ENCODE results near the gene ARL15.

Gene ARL15

DNA sequence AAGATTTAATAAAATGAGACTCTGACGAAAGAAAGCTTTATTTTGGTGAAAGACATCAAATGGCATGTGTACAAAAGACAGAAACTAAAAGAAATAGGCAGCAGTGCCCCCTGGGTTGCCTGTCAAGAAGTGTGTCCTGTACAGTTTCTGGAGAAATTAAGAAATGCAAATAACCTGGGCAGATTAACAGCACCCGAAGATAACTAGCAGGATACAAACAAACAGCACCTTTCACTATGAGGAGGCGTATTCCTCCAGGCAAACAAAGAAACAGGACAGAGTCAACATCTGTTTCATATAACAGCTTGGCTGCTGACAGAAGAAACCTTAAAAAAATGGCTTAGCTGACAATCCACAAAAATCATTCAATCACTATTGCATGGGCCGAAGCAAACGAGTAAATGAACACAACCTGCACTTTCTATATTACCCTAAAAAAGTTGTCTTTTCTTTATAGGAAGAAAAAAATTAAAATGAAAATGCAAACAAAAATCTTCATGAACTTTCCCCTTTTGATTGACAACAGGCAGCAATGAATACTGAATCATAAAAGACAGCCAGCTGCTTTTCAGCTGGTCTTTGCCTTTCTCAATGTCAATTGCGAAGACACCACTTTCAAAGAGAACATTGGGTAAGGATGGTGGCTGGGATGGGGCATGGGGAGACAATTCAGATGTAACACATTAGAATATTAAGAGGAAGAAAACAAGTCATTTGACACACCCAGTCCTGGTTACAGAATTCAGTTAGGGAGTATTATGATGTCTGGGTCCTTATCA lies 162.1 kb downstream of the ARL15 start:
- DNase-seq (ENCODE audit: low spot score), result peak; percentile 38

DNA sequence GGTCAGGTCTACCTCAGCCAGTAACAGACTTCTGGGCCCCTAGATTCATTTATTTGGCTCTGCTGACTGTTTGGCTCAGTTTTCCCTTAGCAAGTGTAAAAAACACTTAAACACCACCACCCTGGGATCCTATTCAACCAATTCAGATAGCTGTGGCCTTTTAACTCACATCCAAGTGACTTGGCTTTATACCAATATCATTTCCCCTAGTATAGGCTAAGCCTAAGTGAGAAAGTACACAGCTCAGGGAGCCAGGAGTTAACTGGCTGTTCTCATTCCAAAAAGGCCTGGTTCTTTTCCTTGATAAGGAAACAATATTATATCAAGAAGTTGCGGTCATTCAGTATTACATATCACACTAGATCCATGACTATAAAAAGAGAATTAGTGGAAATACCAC lies 163.5 kb downstream of the ARL15 start:
- no peak for DNase-seq (ENCODE audit: low spot score)

DNA sequence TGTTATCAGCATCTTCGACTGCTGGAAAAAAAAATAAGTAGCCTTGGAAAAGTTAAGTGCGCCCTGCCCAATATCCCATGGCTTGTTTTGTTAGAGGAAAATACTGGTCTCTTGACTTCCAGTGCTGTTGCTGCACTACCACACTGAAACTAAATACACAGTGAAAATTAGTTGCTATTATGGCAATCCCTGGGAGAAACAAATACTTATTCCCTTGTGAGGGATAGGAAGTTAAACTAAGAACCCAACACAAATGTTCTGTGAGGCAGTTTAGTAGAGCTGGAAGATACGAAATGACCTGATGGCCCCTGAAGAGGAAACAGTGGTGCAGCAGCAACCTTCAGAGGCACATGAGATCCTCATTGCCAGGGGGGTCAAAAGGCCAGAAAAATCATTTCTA lies 164.0 kb downstream of the ARL15 start:
- no peak for DNase-seq (ENCODE audit: low spot score)

DNA sequence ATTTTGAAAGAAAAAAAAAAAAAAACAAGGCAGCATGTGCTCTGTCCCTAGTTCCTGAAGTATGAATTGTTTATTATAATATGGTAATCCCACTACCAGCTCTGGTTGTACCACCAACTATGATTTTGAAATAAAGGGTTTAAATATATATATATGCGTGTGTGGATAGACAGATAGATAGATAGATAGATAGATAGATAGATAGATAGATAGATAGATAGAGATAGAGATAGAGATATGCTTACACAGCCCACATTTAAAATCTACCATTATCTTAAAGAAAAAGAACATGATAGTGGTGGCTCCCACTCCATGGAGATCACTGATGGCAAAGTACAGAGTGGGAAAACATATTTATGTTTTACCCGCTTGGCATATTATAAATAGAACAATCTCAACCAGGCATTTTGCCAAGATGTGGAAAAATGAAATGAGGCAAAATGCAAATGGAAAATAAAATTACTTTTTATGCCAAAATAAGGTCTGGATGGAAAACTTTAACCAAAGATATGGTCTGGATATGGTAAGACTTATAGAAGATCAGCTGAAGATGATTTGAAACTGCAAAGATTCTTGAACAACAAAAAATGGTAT lies 170.0 kb downstream of the ARL15 start:
- DNase-seq (ENCODE audit: low spot score), result no peak

DNA sequence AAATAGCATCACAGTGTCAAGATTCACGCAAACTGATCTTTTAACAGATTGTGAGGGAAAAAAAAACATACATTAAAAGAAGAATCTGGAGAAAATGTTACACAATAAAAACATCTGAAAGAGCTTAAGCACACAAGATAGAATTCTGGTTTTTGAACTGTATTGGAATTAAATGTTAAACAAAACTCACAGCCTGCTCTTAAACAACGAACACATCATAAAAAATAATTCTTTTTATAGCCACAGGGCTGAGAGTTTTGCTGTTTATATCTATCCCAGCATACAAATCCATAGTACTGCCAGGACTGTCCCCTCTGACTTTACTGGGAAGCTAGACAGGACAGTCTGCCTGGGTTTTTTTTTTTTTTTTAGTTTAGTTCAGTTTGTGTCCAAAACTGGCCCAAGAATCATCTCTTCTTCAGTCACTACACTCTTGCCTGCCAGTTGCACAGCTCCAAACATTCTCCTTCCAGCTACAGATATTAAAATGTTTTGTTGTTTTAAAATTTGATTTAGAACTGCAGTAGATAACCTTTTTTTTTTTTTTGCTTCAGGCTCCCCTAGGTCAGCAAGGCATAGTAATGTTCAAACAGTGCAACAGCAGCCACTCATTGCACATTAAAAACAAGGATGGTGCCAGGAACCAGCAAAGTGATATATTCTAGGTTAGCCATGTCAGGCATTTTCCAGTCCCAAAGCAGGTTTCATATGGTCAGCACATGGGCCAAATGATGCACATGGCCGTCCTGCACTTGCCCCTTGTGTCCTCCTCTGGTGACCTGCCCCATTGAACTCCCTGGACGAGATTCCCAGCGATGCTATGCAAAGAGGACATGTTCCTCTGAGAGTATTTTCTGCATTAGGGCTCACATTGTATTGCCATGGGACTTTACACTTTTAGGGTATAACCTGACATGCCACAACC lies 173.6 kb downstream of the ARL15 start:
- no peak for DNase-seq (ENCODE audit: low spot score)

DNA sequence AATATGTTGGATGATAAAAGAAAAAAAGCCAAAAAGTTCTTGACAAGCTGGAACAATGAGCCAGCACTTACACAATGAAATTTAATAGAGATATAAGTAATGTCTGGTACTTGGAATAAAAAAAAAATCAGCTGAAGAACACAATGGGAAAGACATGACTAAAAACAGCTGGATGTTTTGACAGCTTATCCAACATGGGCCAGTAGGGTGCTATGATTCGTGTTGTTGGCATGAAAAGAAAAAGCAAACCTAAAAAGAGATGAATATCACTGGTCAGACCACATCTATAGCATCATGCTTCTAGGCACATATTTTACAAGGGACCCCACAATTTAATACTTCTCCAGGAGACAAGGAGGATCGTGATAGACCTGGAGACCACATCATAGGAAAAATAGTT lies 175.3 kb downstream of the ARL15 start:
- peak; percentile 18 for DNase-seq (ENCODE audit: low spot score)

DNA sequence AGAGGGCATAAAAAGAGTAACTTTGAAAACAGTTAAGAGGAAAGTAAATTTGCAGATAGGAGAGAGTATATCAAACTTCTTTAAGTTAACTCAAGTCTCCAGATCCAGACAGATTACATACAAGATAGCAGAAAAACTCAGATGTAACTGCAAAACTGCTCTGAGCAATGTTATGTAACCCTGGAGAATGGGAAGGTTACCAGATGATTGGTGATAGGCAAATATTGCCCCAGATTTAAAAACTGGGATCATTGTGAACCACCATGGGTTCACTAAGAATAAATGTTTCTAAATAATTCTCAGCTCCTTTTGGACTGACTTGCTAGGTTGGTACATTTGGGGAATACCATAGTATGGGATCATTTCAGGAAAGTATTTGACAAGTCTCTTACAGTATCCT lies 176.5 kb downstream of the ARL15 start:
- no peak for DNase-seq (ENCODE audit: low spot score)

DNA sequence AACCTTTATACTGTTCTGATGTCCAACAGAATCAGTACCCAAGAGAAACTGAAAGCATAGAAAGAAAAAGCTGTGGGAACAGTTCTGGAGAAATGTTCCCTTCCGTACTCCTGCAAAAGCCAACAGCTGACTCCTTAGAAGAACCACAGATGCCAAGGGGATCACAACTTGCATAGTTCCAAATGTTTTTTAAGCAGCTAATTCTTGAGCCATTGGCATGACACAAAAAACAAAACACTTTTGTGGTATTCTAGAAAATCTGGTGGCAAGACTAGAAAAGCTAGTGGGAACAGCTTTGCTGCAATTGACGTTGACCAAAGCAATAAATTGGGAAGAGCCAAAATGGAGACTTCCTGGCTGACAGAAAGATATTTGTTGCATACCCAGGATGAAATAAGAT lies 189.9 kb downstream of the ARL15 start:
- peak; percentile 5 for DNase-seq (ENCODE audit: low spot score)

DNA sequence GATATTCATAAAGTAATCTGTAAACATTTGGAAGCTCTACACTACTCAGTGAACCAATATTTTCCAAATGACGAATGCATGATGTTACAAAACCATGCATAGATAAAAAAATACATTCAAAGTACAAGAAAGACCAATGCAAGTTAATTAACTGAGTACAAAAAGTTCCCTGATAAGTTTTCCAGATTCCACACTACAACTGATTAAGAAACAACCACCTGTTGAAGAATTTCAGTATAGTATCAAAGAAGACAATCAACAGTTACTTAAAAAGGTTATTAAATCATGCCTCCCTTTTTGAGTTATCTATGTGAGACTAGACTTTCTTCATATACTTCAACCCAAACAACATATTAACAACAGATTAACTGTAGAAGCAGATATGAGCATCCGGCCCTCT lies 192.4 kb downstream of the ARL15 start:
- DNase-seq (ENCODE audit: low spot score), result no peak

DNA sequence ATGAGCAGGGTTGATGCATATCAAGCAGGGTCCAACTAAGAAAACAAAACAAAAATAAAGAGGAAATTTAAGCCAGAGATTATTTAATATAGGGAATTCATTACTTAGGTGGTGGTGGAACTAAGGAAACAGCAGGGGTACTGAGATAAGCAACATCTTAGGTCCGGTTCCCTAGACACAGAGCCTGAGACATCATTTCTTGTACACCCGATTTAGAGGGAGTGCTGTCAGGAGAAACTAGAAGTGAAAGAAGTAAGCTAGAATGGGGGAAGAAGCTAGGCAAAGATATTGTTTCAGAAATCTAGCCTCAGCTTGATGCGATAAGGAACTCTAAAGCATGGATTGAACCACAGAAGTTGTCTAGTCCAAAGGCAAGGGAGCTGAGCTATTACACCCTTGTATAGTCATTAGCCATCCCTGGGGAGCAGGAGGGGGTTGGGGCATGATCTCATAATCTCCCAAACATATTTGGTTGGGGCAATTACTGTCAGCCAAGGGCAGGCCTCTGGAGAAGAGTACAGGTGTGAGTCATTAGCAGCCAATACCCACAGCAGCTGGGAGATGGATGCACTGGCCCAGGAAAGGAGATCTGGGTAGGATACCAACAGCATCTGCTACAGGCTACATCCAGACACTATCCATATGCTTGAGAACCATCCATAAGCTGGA lies 194.5 kb downstream of the ARL15 start:
- DNase-seq (ENCODE audit: low spot score), result peak; percentile 13

DNA sequence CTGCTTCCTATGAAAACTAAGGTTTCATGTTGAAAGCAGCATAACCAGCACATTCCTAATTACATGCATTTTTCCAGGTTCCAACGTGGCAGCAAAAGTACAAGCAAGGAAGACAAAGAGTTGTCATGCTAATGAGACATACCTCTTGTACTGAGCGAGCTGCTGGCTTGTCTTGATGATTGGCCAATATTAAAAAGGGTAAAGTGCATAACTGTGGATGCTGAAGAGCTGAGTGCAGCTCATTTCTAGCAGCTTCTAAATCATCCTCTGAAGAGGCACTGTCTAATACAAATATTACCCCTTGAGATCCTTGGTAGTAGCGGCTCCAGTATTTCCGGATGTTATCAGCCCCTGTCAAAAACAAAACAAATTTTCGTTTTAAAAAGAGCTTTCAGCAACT lies 197.3 kb downstream of the ARL15 start:
- no peak for DNase-seq (ENCODE audit: low spot score)

DNA sequence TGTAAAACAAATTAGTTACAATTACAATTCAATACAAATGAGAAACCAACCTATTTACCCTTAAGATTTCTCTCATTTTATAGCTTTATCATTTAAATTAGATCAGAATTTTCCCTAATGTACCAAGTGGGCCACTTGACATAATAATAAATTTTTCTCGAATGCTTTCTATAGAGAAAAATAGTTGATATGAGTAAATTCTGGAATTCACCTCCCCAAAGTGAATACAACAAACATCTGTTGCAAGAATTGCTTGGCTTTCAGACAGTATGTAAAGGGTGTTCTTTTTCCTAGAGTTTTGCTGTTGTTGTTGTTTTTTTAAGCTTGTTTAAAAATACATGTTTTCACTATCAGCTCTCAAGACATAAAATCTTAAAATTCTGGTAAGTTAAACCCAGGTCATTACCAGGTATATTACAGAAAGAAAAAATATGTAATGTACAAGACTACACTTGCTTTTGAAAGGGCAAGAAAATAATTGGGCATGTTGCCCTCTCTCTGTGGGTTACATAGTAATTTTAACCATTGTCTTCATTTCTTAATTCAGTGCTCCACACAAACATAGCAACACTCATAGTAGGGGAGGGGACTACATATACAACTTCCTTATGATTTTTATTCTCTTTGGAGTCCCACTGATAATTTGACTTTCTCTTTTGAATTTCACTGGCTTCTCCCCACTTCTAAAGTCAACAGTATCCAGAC lies 200.6 kb downstream of the ARL15 start:
- DNase-seq (ENCODE audit: low spot score), result no peak

DNA sequence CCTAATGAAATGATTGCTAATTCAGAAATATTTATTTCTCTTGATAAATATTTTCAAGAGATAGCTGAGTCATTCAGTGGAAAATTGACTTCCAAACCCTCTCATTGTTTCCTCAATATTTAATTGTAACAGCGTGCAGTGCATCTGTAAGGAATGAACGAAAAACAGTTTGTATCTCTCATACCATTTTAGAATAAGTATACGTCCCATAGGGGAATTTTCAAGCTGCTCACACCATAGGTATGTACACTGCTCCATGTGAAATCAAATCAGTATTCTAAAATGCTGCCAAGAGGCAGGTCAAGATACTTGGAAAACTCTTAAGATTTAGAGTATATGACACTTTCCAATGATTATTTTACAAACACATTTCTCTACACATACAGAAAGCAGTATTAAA lies 202.2 kb downstream of the ARL15 start:
- no peak for DNase-seq (ENCODE audit: low spot score)

DNA sequence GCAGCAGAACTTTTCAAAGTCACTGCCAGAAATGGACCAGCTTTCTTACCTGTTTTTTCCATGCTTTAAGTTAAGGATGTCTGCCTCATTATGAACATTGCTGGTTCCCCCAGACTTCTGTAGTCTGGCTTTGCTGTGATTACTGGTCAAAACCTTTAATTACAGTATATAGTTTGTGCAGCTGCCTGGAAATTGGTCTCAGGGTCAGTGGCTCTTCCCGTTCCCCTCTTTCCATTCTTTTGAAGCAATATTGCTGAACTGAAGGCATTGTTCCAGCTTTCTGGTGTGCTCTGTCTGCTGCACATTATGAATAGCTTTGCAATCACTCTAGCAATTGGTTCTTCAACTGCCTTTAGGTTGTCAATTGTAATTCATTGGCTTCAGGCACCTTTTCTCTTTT lies 206.5 kb downstream of the ARL15 start:
- DNase-seq (ENCODE audit: low spot score), result no peak

DNA sequence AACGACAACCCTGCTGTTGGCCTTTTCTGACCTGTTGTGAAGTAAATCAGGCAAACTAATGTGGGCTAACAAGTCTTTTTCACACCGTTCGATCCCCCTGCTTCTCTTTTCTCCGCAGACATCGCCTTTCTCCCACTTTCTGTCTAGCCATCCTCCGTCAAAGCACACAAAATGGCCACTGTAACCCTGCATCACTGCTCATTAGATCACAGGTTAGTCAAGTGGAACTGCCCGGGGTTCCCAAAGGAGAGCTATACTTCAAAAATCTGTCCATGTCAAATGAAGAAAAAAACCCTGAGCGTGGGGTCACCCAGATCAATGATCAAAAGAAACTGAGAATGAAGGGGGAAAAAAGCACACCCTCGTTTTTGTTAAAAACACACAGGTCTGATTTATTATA lies 212.1 kb downstream of the ARL15 start:
- DNase-seq (ENCODE audit: low spot score), result no peak

DNA sequence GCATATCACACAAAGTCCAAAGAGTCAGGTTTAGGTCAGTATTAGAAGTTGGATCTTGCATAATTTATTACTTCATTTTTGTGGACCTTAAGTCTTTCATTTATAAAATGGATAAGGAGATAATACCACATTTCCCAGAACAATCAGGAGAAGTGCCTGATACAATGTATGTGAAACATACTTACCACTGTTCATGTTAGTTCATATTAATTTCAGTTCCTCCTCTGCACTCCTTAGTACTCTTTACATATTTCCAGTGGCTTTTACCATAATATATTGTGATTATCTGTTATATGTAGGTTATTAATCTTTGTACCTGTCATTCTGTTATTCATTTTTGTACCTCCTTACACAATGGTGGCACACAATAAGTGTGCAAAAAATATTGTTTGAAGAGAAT lies 214.4 kb downstream of the ARL15 start:
- no peak for DNase-seq (ENCODE audit: low spot score)

DNA sequence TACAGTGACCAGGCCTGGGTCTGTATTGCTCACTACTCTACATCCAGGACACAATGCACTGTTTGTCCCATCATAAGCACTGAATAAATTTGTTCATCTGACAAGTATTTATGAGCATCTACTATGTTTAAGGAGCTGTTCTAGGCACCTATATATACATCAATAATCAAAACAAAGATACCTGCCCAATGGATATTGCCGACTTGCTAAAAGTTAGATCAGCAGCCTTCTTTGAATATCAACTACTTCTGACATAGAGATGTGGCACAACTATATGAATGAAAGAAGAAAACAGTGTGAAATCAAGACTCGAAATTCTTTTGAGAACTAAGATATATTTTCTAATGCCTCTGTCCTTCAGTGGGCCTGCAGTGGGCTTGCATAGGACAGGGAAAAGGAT lies 215.7 kb downstream of the ARL15 start:
- no peak for DNase-seq (ENCODE audit: low spot score)

DNA sequence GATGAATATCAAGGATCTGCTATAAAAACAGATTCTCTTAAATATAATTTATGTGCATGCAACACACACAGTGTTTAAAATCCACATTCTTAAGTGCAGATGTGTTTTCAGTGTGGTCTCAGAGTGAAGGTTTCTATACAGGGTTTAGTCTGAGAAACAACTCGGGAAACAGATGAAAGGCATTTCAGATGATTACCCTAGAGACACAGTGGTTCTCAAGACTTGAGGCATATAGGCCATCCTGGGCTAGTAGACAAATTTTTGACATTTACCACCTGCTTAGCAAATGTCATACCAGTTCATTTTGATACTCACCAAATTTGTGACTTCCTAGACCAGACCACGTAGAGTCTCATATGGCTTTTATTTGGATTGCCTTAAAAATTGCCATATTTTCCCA lies 216.5 kb downstream of the ARL15 start:
- no peak for DNase-seq (ENCODE audit: low spot score)

DNA sequence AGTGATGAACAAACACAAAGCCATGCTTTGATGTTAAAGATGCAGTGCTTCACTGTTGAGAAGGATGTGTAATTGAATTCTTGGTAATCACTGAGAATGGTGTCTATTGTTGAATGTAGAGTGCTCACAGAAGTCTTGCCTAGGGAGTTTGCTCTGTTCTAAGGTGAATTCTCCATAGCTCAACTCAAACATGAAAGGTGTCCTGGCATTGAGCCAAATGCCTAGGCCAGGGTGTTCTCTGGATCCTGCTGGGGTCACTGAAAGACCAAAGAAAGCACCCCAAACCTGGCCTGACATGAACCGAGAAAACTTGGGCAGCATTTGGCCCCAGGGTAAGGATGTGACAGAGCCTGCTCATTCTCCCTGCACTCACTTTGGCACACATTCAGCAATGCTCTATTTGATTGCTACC lies 217.3 kb downstream of the ARL15 start:
- DNase-seq (ENCODE audit: low spot score), result no peak

DNA sequence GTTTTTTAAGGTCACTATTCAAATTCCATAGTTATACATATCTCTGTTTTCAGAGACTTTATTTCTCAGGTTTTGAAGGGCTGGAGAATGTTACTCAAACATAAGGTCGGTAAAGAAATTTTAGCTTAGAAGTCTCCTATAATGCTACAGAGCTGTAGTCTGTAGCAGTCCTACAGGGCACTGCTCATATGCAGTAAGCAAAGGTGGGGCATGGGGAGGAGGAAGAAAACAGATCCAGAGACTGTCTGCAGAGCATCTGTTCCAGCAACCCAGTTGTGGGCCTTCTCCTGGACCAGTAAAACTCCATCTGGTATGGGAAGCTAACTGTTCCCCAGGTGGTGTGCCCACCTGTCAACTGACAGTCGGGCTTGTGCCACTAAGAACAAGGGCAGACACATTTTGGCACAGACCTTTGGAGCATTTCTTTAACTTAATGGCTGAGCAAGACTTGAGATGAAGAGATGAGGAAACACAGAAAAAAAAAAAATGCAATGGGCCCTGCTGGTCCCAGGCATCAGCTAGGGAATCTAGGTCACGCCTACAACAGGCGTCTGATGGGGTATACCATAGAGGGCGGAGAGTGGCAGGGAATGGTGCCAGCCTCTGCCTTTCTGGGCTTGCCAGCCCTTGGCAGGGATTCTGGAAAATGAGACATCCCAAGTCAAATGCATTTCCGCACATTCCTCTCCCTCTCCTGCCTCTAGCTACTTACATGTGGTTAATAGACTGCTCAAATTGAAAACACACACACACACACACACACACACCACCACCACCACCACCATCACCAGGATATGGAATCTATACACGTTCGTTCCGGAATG lies 218.9 kb downstream of the ARL15 start:
- DNase-seq (ENCODE audit: low spot score), result no peak

Data from GM03348 (cell line).